Measurements from ENCODE around the gene CDH8. TPM values are rescaled to one million over a fixed set of nuclear protein-coding genes. Genes with fewer than 3 reads are reported as not detected.

CDH8 gene
- total RNA-seq, 1 donor from 2014 or later, result 0.69 TPM

DNA sequence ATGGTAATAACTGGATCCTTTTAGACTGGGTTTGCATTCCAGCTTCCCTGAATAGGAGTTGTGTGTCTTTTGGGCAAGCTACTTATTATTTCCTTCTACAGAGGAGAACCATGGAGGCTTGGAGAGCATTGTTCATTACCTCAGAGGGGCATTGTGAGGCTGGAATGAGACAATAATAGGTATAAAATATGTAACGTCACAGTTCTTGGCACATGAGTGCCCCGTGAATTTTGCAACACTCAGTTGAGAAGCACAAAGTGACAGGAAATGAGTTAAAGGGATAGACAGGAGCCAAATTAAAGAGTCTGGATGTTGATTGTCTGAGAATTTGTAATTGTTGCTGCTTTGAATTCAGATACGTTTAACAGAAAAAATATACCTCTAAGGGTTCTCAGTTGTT is 92.2 kb downstream of the CDH8 start:
- H3K4me1 Mint-ChIP-seq, result no peaks in the 10 kb centered on the region
- ATAC-seq (ENCODE audit: low read depth), result no peak
- peaks cover 8% of the 10 kb centered on the region for H3K9me3 Mint-ChIP-seq
- H3K27me3 Mint-ChIP-seq, result no peaks in the 10 kb centered on the region
- no peak overlapping the region for H3K4me3 Mint-ChIP-seq
- ChIA-PET POLR2A (no interaction called here), CTCF (interaction anchor here (0.8 kb wide), 1 partner anchor 9 kb away, joined by 3 read pairs; no protein-coding TSS in a partner anchor)
- intact Hi-C loops (cut with micrococcal nuclease), result no loop called here
- no peak overlapping the region for H3K27ac Mint-ChIP-seq
- TF ChIP-seq, protein P1, sequence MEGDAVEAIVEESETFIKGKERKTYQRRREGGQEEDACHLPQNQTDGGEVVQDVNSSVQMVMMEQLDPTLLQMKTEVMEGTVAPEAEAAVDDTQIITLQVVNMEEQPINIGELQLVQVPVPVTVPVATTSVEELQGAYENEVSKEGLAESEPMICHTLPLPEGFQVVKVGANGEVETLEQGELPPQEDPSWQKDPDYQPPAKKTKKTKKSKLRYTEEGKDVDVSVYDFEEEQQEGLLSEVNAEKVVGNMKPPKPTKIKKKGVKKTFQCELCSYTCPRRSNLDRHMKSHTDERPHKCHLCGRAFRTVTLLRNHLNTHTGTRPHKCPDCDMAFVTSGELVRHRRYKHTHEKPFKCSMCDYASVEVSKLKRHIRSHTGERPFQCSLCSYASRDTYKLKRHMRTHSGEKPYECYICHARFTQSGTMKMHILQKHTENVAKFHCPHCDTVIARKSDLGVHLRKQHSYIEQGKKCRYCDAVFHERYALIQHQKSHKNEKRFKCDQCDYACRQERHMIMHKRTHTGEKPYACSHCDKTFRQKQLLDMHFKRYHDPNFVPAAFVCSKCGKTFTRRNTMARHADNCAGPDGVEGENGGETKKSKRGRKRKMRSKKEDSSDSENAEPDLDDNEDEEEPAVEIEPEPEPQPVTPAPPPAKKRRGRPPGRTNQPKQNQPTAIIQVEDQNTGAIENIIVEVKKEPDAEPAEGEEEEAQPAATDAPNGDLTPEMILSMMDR (IDR thresholded peaks at IDR 0.05), result no peak
- DNase-seq, result no peak
- no peaks in the 10 kb centered on the region for H3K36me3 Mint-ChIP-seq (ENCODE audit: low read depth)

DNA sequence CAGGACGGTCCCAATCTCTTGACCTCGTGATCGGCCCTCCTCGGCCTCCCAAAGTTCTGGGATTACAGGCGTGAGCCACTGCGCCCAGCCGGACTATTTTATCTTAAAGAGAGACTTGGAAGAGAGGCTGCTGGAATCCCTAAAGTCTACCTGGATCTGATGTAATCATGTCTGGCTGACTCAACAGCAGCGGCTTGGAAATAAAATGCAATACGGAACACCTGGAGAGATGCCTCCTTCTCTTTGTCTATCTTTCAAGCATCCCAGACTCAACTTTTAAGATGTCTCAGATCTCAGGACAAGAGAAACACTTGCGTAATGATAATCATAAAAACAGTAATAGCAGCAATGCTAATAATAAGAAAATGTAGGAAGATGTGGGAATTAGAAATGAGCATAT is 95.6 kb downstream of the CDH8 start:
- Mint-ChIP-seq H3K4me3 (no peak overlapping the region), H3K9me3 (peaks cover 4% of the 10 kb centered on the region), H3K27ac (no peak overlapping the region), H3K27me3 (no peaks in the 10 kb centered on the region), H3K36me3 (ENCODE audit: low read depth) (no peaks in the 10 kb centered on the region), H3K4me1 (no peaks in the 10 kb centered on the region)
- intact Hi-C loops (cut with micrococcal nuclease), result no loop called here
- POLR2A ChIA-PET, result no interaction called here
- CTCF ChIA-PET, result no interaction called here
- no peak for ATAC-seq (ENCODE audit: low read depth)
- no peak for DNase-seq
- TF ChIP-seq, protein P1 (IDR thresholded peaks at IDR 0.05), result no peak

DNA sequence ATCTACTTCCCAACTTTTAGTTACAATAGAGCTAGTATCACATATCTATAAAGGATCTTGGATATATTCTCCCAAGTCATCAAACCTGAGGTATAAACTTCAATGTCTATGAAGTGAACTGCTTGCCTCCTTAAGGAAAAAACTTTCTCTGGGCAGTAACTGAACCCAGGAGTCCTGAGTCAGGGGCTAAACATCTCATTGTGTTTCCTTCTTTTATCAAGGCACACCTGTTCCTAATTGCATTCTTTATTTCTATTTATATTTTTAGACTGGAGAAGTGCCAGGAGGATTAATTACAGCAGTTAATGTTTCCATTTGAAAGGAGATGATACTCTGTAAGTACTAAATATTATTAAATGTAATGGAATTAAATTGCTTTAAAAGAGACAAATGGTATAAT is 98.6 kb downstream of the CDH8 start:
- Mint-ChIP-seq H3K4me3 (no peak overlapping the region), H3K27ac (no peak overlapping the region), H3K27me3 (no peaks in the 10 kb centered on the region), H3K36me3 (ENCODE audit: low read depth) (no peaks in the 10 kb centered on the region), H3K4me1 (no peaks in the 10 kb centered on the region), H3K9me3 (peaks cover 4% of the 10 kb centered on the region)
- DNase-seq (no peak), ATAC-seq (ENCODE audit: low read depth) (no peak)
- TF ChIP-seq, protein P1 (IDR thresholded peaks at IDR 0.05), result no peak
- intact Hi-C loops (cut with micrococcal nuclease), result no loop called here
- ChIA-PET POLR2A (no interaction called here), CTCF (no interaction called here)

DNA sequence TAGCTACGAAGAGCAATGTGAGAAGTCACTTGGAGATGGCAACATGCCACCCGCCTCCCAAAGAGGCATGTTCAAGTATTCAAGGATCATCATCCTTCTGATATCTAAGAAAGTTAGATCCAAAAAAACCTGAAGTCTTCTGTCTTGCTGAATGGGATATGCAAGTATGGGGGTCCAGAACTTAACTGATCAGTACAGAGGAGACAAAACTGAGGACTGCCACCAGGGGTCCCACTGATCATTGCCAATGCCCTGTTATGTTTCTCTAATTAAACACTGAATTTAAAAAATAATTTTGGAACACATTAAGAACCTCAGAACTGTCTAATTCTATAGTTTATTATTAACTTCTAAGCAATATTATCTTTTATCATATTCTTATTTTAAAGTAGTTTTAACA is 99.7 kb downstream of the CDH8 start:
- intact Hi-C loops (cut with micrococcal nuclease), result no loop called here
- Mint-ChIP-seq H3K36me3 (ENCODE audit: low read depth) (no peaks in the 10 kb centered on the region), H3K27me3 (no peaks in the 10 kb centered on the region), H3K4me1 (no peaks in the 10 kb centered on the region), H3K9me3 (no peaks in the 10 kb centered on the region), H3K27ac (no peak overlapping the region), H3K4me3 (no peak overlapping the region)
- ChIA-PET POLR2A (no interaction called here), CTCF (no interaction called here)
- TF ChIP-seq, protein P1 (IDR thresholded peaks at IDR 0.05), result no peak
- ATAC-seq (ENCODE audit: low read depth) (no peak), DNase-seq (no peak)

DNA sequence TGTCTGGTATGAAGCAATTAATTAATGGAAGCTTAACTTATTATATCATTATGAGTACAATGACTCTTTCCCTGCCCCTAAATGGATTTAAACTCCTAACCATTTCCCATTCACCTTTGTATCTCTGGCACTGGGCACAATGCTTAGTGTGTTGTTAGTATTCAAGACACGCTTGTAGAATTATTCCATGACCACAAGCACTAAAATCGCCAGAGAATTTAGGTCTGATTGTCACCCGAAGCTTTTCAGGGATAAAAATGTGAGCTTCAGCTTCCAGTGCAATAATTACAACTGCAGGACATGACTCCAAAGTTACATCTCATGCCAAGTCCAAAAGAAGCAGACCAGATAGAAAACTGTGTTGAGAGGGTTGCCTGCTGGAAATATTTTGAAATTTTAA is 101.6 kb downstream of the CDH8 start:
- Mint-ChIP-seq H3K9me3 (no peaks in the 10 kb centered on the region), H3K4me1 (no peaks in the 10 kb centered on the region), H3K4me3 (no peak overlapping the region), H3K36me3 (ENCODE audit: low read depth) (no peaks in the 10 kb centered on the region), H3K27me3 (no peaks in the 10 kb centered on the region), H3K27ac (no peak overlapping the region)
- intact Hi-C loops (cut with micrococcal nuclease), result no loop called here
- DNase-seq (no peak), ATAC-seq (ENCODE audit: low read depth) (no peak)
- POLR2A ChIA-PET, result no interaction called here
- CTCF ChIA-PET, result interaction anchor here (1.3 kb wide), 1 partner anchor 10 kb away, joined by 3 read pairs; no protein-coding TSS in a partner anchor
- TF ChIP-seq, protein P1 (IDR thresholded peaks at IDR 0.05), result no peak
